ENCODE data around the gene KPNA5. TPM values are rescaled to one million over a fixed set of nuclear protein-coding genes. Genes with fewer than 3 reads are reported as not detected.
"Not testable (repeated sequence)": the region's sequence is repeated elsewhere in the genome, so short reads cannot be mapped to it uniquely, and the experiment has no call there.

Gene KPNA5
- total RNA-seq, 2 donors from 2014 or later, result 14.4 to 22.3 TPM

DNA sequence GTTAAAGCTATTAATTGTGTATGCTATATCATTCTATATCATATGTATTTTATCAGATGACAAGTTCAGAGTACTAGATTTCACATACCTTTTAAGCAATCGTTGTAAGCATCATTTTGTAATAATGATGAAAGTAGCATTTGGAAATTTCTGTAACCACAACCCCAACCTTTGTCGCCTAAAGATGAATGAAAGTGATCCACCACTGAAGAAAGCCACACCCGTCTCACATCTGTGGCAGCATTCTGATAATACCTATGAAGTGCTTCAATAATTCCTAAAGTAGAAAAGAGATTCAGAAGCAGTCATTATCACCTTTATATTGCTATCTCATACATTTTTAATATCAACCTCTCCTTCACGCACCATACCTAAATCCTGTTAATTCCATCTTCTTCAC is 29.1 kb upstream of the KPNA5 start:
- H3K9me3 ChIP-seq, result no peaks in the 10 kb centered on the region
- 90% methylated on average over 4 of the region's 4 CpGs for WGBS
- H3K4me3 ChIP-seq, result no peak overlapping the region
- no peaks in the 10 kb centered on the region for H3K4me1 ChIP-seq (replicated peaks)
- no peaks in the 10 kb centered on the region for H3K36me3 ChIP-seq
- H3K27me3 ChIP-seq (replicated peaks; ENCODE audit: insufficient read depth), result no peaks in the 10 kb centered on the region
- intact Hi-C loops (cut with DNase I), result no loop called here
- DNase-seq (ENCODE audit: low spot score), result no peak
- TF ChIP-seq POLR2AphosphoS5 (IDR thresholded peaks at IDR 0.05) (no peak), POLR2A (IDR thresholded peaks at IDR 0.05) (no peak)
- TF ChIP-seq, protein P1, sequence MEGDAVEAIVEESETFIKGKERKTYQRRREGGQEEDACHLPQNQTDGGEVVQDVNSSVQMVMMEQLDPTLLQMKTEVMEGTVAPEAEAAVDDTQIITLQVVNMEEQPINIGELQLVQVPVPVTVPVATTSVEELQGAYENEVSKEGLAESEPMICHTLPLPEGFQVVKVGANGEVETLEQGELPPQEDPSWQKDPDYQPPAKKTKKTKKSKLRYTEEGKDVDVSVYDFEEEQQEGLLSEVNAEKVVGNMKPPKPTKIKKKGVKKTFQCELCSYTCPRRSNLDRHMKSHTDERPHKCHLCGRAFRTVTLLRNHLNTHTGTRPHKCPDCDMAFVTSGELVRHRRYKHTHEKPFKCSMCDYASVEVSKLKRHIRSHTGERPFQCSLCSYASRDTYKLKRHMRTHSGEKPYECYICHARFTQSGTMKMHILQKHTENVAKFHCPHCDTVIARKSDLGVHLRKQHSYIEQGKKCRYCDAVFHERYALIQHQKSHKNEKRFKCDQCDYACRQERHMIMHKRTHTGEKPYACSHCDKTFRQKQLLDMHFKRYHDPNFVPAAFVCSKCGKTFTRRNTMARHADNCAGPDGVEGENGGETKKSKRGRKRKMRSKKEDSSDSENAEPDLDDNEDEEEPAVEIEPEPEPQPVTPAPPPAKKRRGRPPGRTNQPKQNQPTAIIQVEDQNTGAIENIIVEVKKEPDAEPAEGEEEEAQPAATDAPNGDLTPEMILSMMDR (IDR thresholded peaks at IDR 0.05), result no peak
- no peak overlapping the region for H3K27ac ChIP-seq

DNA sequence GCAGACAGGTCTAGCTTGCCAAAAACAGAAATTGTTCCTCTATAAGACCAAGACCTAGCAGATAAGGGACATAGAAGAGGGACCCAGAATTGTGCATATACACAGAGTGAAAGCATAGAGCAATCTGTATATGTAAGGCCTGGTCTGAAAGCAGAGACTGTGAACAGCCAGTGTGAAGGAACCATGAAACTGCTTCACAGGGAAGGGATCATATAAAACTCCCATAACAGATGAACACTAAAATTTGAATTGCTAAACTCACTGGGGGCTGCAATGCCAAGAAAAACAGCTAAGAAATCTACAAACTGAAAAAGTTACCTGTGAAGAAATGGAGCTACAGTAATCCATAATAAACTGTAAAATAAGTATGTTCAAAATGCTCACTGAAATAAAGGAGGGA is 19.4 kb upstream of the KPNA5 start:
- no peak for DNase-seq (ENCODE audit: low spot score)
- Histone ChIP-seq H3K27me3 (replicated peaks; ENCODE audit: insufficient read depth) (no peaks in the 10 kb centered on the region), H3K27ac (no peak overlapping the region), H3K4me1 (replicated peaks) (no peaks in the 10 kb centered on the region), H3K4me3 (no peak overlapping the region), H3K36me3 (no peaks in the 10 kb centered on the region), H3K9me3 (no peaks in the 10 kb centered on the region)
- intact Hi-C loops (cut with DNase I), result no loop called here
- TF ChIP-seq, protein P1 (IDR thresholded peaks at IDR 0.05), result no peak
- TF ChIP-seq POLR2A (IDR thresholded peaks at IDR 0.05) (no peak), POLR2AphosphoS5 (IDR thresholded peaks at IDR 0.05) (no peak)

DNA sequence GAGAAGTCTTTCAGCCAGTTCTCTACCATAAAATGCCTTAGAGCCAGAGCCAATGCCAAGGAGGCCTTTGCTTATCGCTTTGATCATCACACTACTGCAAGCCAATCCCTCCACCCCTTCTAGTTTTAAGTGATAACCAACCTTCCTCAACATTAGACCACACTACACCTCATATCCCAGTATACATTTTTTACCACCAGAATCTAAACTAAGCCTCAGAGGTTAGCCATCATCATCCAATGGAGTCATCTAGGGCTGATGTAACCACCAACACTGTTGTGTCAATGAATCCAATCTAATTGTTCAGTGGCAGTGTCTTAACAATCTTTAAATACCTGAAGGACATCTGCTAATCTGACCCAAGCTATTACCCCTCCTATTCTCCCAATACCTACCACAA is 18.8 kb upstream of the KPNA5 start:
- no peaks in the 10 kb centered on the region for H3K27me3 ChIP-seq (replicated peaks; ENCODE audit: insufficient read depth)
- intact Hi-C loops (cut with DNase I), result no loop called here
- DNase-seq (ENCODE audit: low spot score), result no peak
- TF ChIP-seq, protein P1 (IDR thresholded peaks at IDR 0.05), result no peak
- no peak for TF ChIP-seq POLR2A (IDR thresholded peaks at IDR 0.05)
- no peak for TF ChIP-seq POLR2AphosphoS5 (IDR thresholded peaks at IDR 0.05)
- no peak overlapping the region for H3K27ac ChIP-seq
- 90% methylated on average over 1 of the region's 1 CpG for WGBS
- no peaks in the 10 kb centered on the region for H3K9me3 ChIP-seq
- no peaks in the 10 kb centered on the region for H3K36me3 ChIP-seq
- H3K4me1 ChIP-seq (replicated peaks), result no peaks in the 10 kb centered on the region
- H3K4me3 ChIP-seq, result no peak overlapping the region

DNA sequence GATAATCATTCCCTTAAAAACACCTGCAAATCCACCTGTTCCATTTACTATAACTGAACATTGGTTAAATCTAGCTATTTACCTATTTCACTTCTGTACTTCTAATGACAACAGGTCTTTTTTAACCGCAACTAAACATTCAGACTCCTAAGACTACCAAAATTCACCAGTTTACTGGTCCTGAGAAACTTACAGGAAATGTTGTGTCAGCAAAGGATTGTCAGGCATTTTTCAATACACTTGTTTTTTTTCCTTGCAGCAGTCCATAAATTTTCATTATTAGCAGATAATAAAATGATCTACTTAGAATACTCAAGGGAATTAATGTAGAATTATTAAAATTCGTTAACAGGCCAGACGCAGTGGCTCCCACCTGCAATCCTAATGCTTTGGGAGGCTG is 17.7 kb upstream of the KPNA5 start:
- Histone ChIP-seq H3K9me3 (no peaks in the 10 kb centered on the region), H3K36me3 (no peaks in the 10 kb centered on the region), H3K4me1 (replicated peaks) (peaks cover 3% of the 10 kb centered on the region), H3K27me3 (replicated peaks; ENCODE audit: insufficient read depth) (no peaks in the 10 kb centered on the region), H3K27ac (no peak overlapping the region), H3K4me3 (no peak overlapping the region)
- no peak for DNase-seq (ENCODE audit: low spot score)
- 98% methylated on average over 3 of the region's 3 CpGs for WGBS
- TF ChIP-seq, protein P1 (IDR thresholded peaks at IDR 0.05), result no peak
- TF ChIP-seq POLR2AphosphoS5 (IDR thresholded peaks at IDR 0.05) (no peak), POLR2A (IDR thresholded peaks at IDR 0.05) (no peak)
- intact Hi-C loops (cut with DNase I), result no loop called here

DNA sequence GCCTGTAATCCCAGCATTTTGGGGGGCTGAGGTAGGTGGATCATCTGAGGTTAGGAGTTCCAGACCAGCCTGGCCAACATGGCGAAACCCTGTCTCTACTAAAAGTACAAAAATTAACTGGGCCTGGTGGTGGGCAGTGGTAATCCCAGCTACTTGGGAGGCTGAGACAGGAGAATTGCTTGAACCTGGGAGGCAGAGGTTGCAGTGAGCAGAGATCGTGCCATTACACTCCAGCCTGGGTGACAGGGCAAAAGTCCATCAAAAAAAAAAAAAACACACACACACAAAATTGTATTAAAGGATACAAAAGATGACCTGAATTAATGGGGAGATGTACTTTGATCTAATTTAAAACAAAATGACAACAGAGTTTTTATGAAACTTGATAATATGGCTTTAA is 16.8 kb upstream of the KPNA5 start:
- H3K27ac ChIP-seq; H3K4me3 ChIP-seq; H3K4me1 ChIP-seq (replicated peaks); H3K36me3 ChIP-seq; DNase-seq (ENCODE audit: low spot score); H3K27me3 ChIP-seq (replicated peaks; ENCODE audit: insufficient read depth); H3K9me3 ChIP-seq; intact Hi-C loops (cut with DNase I): not testable (repeated sequence)
- 98% methylated on average over 2 of the region's 2 CpGs for WGBS

Measured in prostate gland (tissue), 2 donors.